Measurements from ENCODE around the gene OTOGL.

GRCh38 chr12:80086025-80086424, 13.3 kb upstream of the OTOGL start:
- TF ChIP-seq POLR2A (IDR thresholded peaks at IDR 0.05) (no peak), CTCF (IDR thresholded peaks at IDR 0.05) (no peak)
